Neuron (in vitro differentiated cells): ENCODE results near the gene GINS3.
A peak's percentile ranks its signal among the peaks of the same experiment; 100 is the strongest.
"Not testable (repeated sequence)": the region's sequence is repeated elsewhere in the genome, so short reads cannot be mapped to it uniquely, and the experiment has no call there.

Source experiments
- H2AFZ ChIP-seq: one replicate; pipeline ENCODE4 v1.6.1; 2013; ENCODE audit warnings: low read depth, mild to moderate bottlenecking, inconsistent platforms, low read length, moderate library complexity
- H3K27me3 ChIP-seq: one replicate; pipeline ENCODE4 v1.6.1; 2013; ENCODE audit warnings: low read length; ENCODE audit not compliant: insufficient read depth
- H3K36me3 ChIP-seq: one replicate; pipeline ENCODE4 v1.6.1; 2013; ENCODE audit warnings: low read length; ENCODE audit not compliant: insufficient read depth
- H3K4me1 ChIP-seq: one replicate; pipeline ENCODE4 v1.6.1; 2013; ENCODE audit warnings: low read length; ENCODE audit not compliant: insufficient read depth
- H3K4me3 ChIP-seq: 2 replicates; pipeline ENCODE4 v1.5.1; 2013; ENCODE audit warnings: mild to moderate bottlenecking, low read length, moderate library complexity
- H3K9me3 ChIP-seq: one replicate; pipeline ENCODE4 v1.6.1; 2013; ENCODE audit warnings: low read length

GINS3 gene

GRCh38 chr16:58371841-58372240, 20.4 kb upstream of the GINS3 start:
- Histone ChIP-seq H3K4me3 (no peak overlapping the region), H3K36me3 (no peaks in the 10 kb centered on the region), H3K4me1 (no peaks in the 10 kb centered on the region), H2AFZ (no peak overlapping the region), H3K9me3 (no peaks in the 10 kb centered on the region), H3K27me3 (peaks cover 10% of the 10 kb centered on the region)

- no peaks in the 10 kb centered on the region for H3K9me3 ChIP-seq
- no peaks in the 10 kb centered on the region for H3K4me1 ChIP-seq
- H3K36me3 ChIP-seq, result no peaks in the 10 kb centered on the region
- no peak overlapping the region for H3K4me3 ChIP-seq
- H3K27me3 ChIP-seq, result peaks cover 6% of the 10 kb centered on the region
- no peak overlapping the region for H2AFZ ChIP-seq
These were observed 16.9 kb upstream of the GINS3 start for GRCh38 chr16:58375386-58375785.

- H3K9me3 ChIP-seq, result no peaks in the 10 kb centered on the region
- no peaks in the 10 kb centered on the region for H3K36me3 ChIP-seq
- no peaks in the 10 kb centered on the region for H3K4me1 ChIP-seq
- H3K27me3 ChIP-seq, result peaks cover 6% of the 10 kb centered on the region
- H2AFZ ChIP-seq, result no peak overlapping the region
- H3K4me3 ChIP-seq, result no peak overlapping the region
These were observed 14.3 kb upstream of the GINS3 start for GRCh38 chr16:58377932-58378331.

- peaks cover 6% of the 10 kb centered on the region for H3K27me3 ChIP-seq
- H2AFZ ChIP-seq, result no peak overlapping the region
- no peaks in the 10 kb centered on the region for H3K36me3 ChIP-seq
- no peaks in the 10 kb centered on the region for H3K4me1 ChIP-seq
- H3K4me3 ChIP-seq, result no peak overlapping the region
- no peaks in the 10 kb centered on the region for H3K9me3 ChIP-seq
These were observed 13.9 kb upstream of the GINS3 start for GRCh38 chr16:58378401-58378800.

GRCh38 chr16:58379736-58380135, 12.5 kb upstream of the GINS3 start:
- Histone ChIP-seq H3K36me3 (no peaks in the 10 kb centered on the region), H3K27me3 (peaks cover 6% of the 10 kb centered on the region), H3K4me3 (no peak overlapping the region), H3K4me1 (no peaks in the 10 kb centered on the region), H2AFZ (no peak overlapping the region), H3K9me3 (no peaks in the 10 kb centered on the region)

- H3K9me3 ChIP-seq, result no peaks in the 10 kb centered on the region
- no peaks in the 10 kb centered on the region for H3K4me1 ChIP-seq
- no peak overlapping the region for H2AFZ ChIP-seq
- no peaks in the 10 kb centered on the region for H3K36me3 ChIP-seq
- peaks cover 8% of the 10 kb centered on the region for H3K27me3 ChIP-seq
- H3K4me3 ChIP-seq, result no peak overlapping the region
These were observed 10.6 kb upstream of the GINS3 start for GRCh38 chr16:58381661-58382060.

GRCh38 chr16:58384437-58385055, 7.7 kb upstream of the GINS3 start:
- Histone ChIP-seq H3K36me3 (no peaks in the 10 kb centered on the region), H3K4me1 (no peaks in the 10 kb centered on the region)

GRCh38 chr16:58385218-58385773, 7.0 kb upstream of the GINS3 start:
- no peak overlapping the region for H2AFZ ChIP-seq
- H3K4me3 ChIP-seq, result no peak overlapping the region
- no peaks in the 10 kb centered on the region for H3K9me3 ChIP-seq
- no peaks in the 10 kb centered on the region for H3K36me3 ChIP-seq
- H3K27me3 ChIP-seq, result peaks cover 5% of the 10 kb centered on the region
- no peaks in the 10 kb centered on the region for H3K4me1 ChIP-seq

More at GRCh38 chr16:58384437-58385055, 7.7 kb upstream of the GINS3 start:
- no peak overlapping the region for H2AFZ ChIP-seq
- no peaks in the 10 kb centered on the region for H3K9me3 ChIP-seq
- peaks cover 5% of the 10 kb centered on the region for H3K27me3 ChIP-seq
- no peak overlapping the region for H3K4me3 ChIP-seq

- no peak overlapping the region for H3K4me3 ChIP-seq
These were observed 2.5 kb upstream of the GINS3 start for GRCh38 chr16:58389724-58390123.

GRCh38 chr16:58393138-58393504, 850 bp downstream of the GINS3 start:
- Histone ChIP-seq H3K27me3 (peaks cover 5% of the 10 kb centered on the region), H3K9me3 (peaks cover 2% of the 10 kb centered on the region), H3K4me3 (peak overlapping the region; percentile 89), H3K36me3 (no peaks in the 10 kb centered on the region), H3K4me1 (peaks cover 2% of the 10 kb centered on the region), H2AFZ (peak overlapping the region; percentile 89)

More at GRCh38 chr16:58389724-58390123, 2.5 kb upstream of the GINS3 start:
- Histone ChIP-seq H3K9me3 (peaks cover 2% of the 10 kb centered on the region), H3K4me1 (peaks cover 2% of the 10 kb centered on the region), H3K36me3 (no peaks in the 10 kb centered on the region), H3K27me3 (peaks cover 10% of the 10 kb centered on the region), H2AFZ (no peak overlapping the region)

GRCh38 chr16:58396897-58397296, 4.6 kb downstream of the GINS3 start:
- H3K9me3 ChIP-seq, H3K4me3 ChIP-seq: not testable (repeated sequence)

GRCh38 chr16:58399718-58400633, 7.7 kb downstream of the GINS3 start:
- Histone ChIP-seq H3K36me3 (peaks cover 21% of the 10 kb centered on the region), H3K4me1 (no peaks in the 10 kb centered on the region), H2AFZ (no peak overlapping the region), H3K4me3 (no peak overlapping the region), H3K9me3 (peaks cover 3% of the 10 kb centered on the region), H3K27me3 (no peaks in the 10 kb centered on the region)

More at GRCh38 chr16:58396897-58397296, 4.6 kb downstream of the GINS3 start:
- not testable (repeated sequence) for H3K36me3 ChIP-seq, H2AFZ ChIP-seq, H3K27me3 ChIP-seq, H3K4me1 ChIP-seq

GRCh38 chr16:58401305-58401704, 9.0 kb downstream of the GINS3 start:
- H3K9me3 ChIP-seq, H3K27me3 ChIP-seq, H2AFZ ChIP-seq, H3K4me1 ChIP-seq, H3K4me3 ChIP-seq: not testable (repeated sequence)
- peaks cover 24% of the 10 kb centered on the region for H3K36me3 ChIP-seq
